Karpas-422 (cell line): ENCODE data around the gene DCLK3. TPM values are rescaled to one million over a fixed set of nuclear protein-coding genes. Genes with fewer than 3 reads are reported as not detected.

Experiments
- DNase-seq: peaks from one replicate; pipeline ENCODE4 v3.0.0-alpha.2; 2015
- H2AFZ ChIP-seq: fragments of 200-600 bp; sonication (generic); 2 replicates; pipeline ENCODE4 v1.6.1; 2014; ENCODE audit warnings: antibody characterized with exemption, low read length, mixed read lengths
- H3K27ac ChIP-seq: fragments of 200-600 bp; sonication (generic); 2 replicates; pipeline ENCODE4 v1.5.1; 2014; ENCODE audit warnings: mild to moderate bottlenecking, low read length, moderate library complexity
- H3K27me3 ChIP-seq: fragments of 200-600 bp; sonication (generic); 2 replicates; pipeline ENCODE4 v1.6.1; 2014; ENCODE audit warnings: low read length, mixed read lengths
- H3K36me3 ChIP-seq: fragments of 200-600 bp; sonication (generic); 2 replicates; pipeline ENCODE4 v1.6.1; 2014; ENCODE audit warnings: low read length, mixed read lengths; ENCODE audit not compliant: insufficient read depth
- H3K4me1 ChIP-seq: fragments of 200-600 bp; sonication (generic); 2 replicates; pipeline ENCODE4 v1.6.1; 2014; ENCODE audit warnings: mild to moderate bottlenecking, low read length, mixed read lengths
- H3K4me2 ChIP-seq: fragments of 200-600 bp; sonication (generic); 2 replicates; pipeline ENCODE4 v1.6.1; 2014; ENCODE audit warnings: low read length, low read depth, mild to moderate bottlenecking; ENCODE audit not compliant: poor library complexity, severe bottlenecking
- H3K4me3 ChIP-seq: fragments of 200-600 bp; sonication (generic); 2 replicates; pipeline ENCODE4 v1.5.1; 2014; ENCODE audit warnings: mild to moderate bottlenecking, antibody characterized with exemption, low read length, mixed read lengths
- H3K79me2 ChIP-seq: fragments of 200-600 bp; sonication (generic); 2 replicates; pipeline ENCODE4 v1.6.1; 2014; ENCODE audit warnings: mild to moderate bottlenecking, low read length, mixed read lengths
- H3K9ac ChIP-seq: fragments of 200-600 bp; sonication (generic); 2 replicates; pipeline ENCODE4 v1.6.0; 2014; ENCODE audit warnings: low read length
- H3K9me2 ChIP-seq: fragments of 200-600 bp; sonication (generic), shearing (Covaris generic); replicated peaks from 2 replicates; pipeline ENCODE4 v1.6.0; 2014; ENCODE audit warnings: mild to moderate bottlenecking, low read length, moderate library complexity; ENCODE audit not compliant: insufficient read depth
- H3K9me3 ChIP-seq: fragments of 300-700, 200-600 bp; sonication (generic); 2 replicates; pipeline ENCODE4 v1.6.1; 2014; ENCODE audit warnings: low read length, mixed read lengths
- H4K20me1 ChIP-seq: fragments of 200-600 bp; sonication (generic); 2 replicates; pipeline ENCODE4 v1.6.1; 2014; ENCODE audit warnings: mild to moderate bottlenecking, antibody characterized with exemption, low read length, low read depth; ENCODE audit not compliant: insufficient read depth
- total RNA-seq: library from RNA; depleted of rRNA; stranded (reverse); fragments of >200 nt; shearing (Covaris generic); gene quantifications from 2 replicates; pipeline ENCODE4 v1.2.3, GENCODE V29; 2014; ENCODE audit warnings: low replicate concordance; rRNA removed

The DCLK3 gene
- total RNA-seq, 1 experiment from 2014 or later: not detected

GRCh38 chr3:36663666-36664291, 100.6 kb downstream of the DCLK3 start:
- H2AFZ ChIP-seq: no peak overlapping the region
- no peak overlapping the region for H3K4me2 ChIP-seq
- H3K9me3 ChIP-seq: no peaks in the 10 kb centered on the region
- no peaks in the 10 kb centered on the region for H3K79me2 ChIP-seq
- H3K9ac ChIP-seq: no peak overlapping the region
- no peak for DNase-seq
- H4K20me1 ChIP-seq: no peaks in the 10 kb centered on the region
- no peaks in the 10 kb centered on the region for H3K27me3 ChIP-seq
- H3K9me2 ChIP-seq: 0 out of 2 replicates have a peak, but pooled peaks cover under 1% of the 10 kb centered on the region
- H3K27ac ChIP-seq: no peak overlapping the region
- H3K36me3 ChIP-seq: no peaks in the 10 kb centered on the region
- H3K4me3 ChIP-seq: no peak overlapping the region
- H3K4me1 ChIP-seq: no peaks in the 10 kb centered on the region

DNA sequence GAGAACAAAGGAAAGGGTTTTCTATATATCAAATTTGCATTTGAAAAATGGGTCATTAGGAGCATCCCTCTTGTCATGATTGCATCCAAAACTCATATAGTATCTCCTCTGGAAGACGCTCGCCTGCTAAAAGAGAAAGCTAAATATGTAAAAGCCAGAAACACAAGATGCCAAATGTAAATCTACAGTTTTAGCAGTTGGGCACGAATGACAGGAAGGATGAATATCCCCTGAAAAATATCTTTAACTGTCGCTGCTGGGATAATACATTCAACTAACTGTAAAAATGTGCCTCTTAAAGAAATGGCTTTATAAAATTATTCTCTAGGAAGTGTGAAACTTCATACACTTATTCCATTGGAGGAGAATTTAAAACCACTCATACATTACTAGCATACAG, 101.7 kb downstream of the DCLK3 start:
- Histone ChIP-seq H2AFZ (no peak overlapping the region), H3K27me3 (no peaks in the 10 kb centered on the region), H3K9me2 (no peaks in the 10 kb centered on the region), H3K27ac (no peak overlapping the region), H3K9me3 (no peaks in the 10 kb centered on the region), H3K79me2 (no peaks in the 10 kb centered on the region), H4K20me1 (no peaks in the 10 kb centered on the region), H3K4me2 (no peak overlapping the region), H3K4me3 (no peak overlapping the region), H3K36me3 (no peaks in the 10 kb centered on the region), H3K4me1 (no peaks in the 10 kb centered on the region), H3K9ac (no peak overlapping the region)
- DNase-seq: no peak

Other genes starting within 250 kb of the DCLK3 start
- gene TRANK1, start 180.5 kb upstream of the DCLK3 start, total RNA-seq: 83.4 and 123 TPM in 2 replicates
- 20.7 and 27.5 TPM in 2 replicates for gene EPM2AIP1, start 228.6 kb upstream of the DCLK3 start, total RNA-seq
- gene MLH1, start 229.0 kb upstream of the DCLK3 start, total RNA-seq: 47.8 and 61.4 TPM in 2 replicates